K562 (cell line): ENCODE data around the gene PIK3R5. TPM values are rescaled to one million over a fixed set of nuclear protein-coding genes. Genes with fewer than 3 reads are reported as not detected.

ENCODE experiments used
- ATAC-seq: fragments of 200-7000 bp; cut with Tn5 transposase; 3 replicates; pipeline ENCODE4 v1.9.1; 2020; ENCODE audit warnings: moderate library complexity
- BruUV-seq: library from RNA; stranded (reverse); fragments of 400-500 nt; replicated peaks from 2 replicates; lab custom pipeline; 2021; lab: Mats Ljungman, UMichigan
- CTCF ChIA-PET: fragments of 300-600 bp; formaldehyde crosslinking; extraction: SDS; loops from one replicate; lab custom pipeline; 2021; ENCODE audit warnings: low intra/inter-chr PET ratio; lab: Yijun Ruan, JAX
- POLR2A ChIA-PET: fragments of 300-600, 350-650 bp; sonication (Branson Sonifier 250); formaldehyde crosslinking; extraction: SDS; loops from one replicate; lab custom pipeline; 2021; ENCODE audit warnings: antibody characterized with exemption, inconsistent platforms; lab: Yijun Ruan, JAX
- DNase-seq, 4 experiments: peaks; one replicate each; pipeline versions ENCODE4 v3.0.0 to v3.0.0-alpha.2; 2011 to 2018; ENCODE audit warnings: low spot score in 3 of 4, mixed read lengths in 3 of 4; ENCODE audit errors: extremely low read depth in 1 of 4
- FAIRE-seq: peaks from 2 replicates; lab custom pipeline; 2011; peaks lifted over from hg19 to GRCh38; lab: Jason Lieb, UNC
- H2AFZ ChIP-seq: 2 replicates; pipeline ENCODE4 v1.6.0; 2011; ENCODE audit warnings: low read depth, low read length, control low read depth, inconsistent platforms
- H3K27ac ChIP-seq: fragments of 200-600 bp; 3 replicates; pipeline ENCODE4 v1.8.0; 2011; ENCODE audit warnings: low read depth, mild to moderate bottlenecking, control low read depth, inconsistent platforms, low read length, moderate library complexity, mixed read lengths; ENCODE audit errors: extremely low read depth
- H3K27me3 ChIP-seq, 2 experiments: fragments of 300-600 bp in 1 of 2; 2 replicates in 1 of 2; 3 replicates in 1 of 2; pipeline versions ENCODE4 v1.6.0 to v1.8.0; 2011; ENCODE audit warnings: inconsistent platforms in 2 of 2, low read length in 2 of 2, mild to moderate bottlenecking in 1 of 2, mixed read lengths in 1 of 2, moderate library complexity in 1 of 2; ENCODE audit not compliant: control insufficient read depth in 2 of 2, insufficient read depth in 2 of 2
- H3K36me3 ChIP-seq: fragments of 300-600 bp; 3 replicates; pipeline ENCODE4 v1.8.0; 2011; ENCODE audit warnings: mild to moderate bottlenecking, low read length, inconsistent platforms; ENCODE audit not compliant: control insufficient read depth, insufficient read depth
- H3K4me1 ChIP-seq, 2 experiments: fragments of 200-600 bp in 1 of 2; replicated peaks in 1 of 2; 2 replicates in 1 of 2; 3 replicates in 1 of 2; pipeline versions ENCODE4 v1.5.1 to v1.8.0; 2011; ENCODE audit warnings: inconsistent platforms in 2 of 2, low read length in 2 of 2, mild to moderate bottlenecking in 1 of 2, mixed read lengths in 1 of 2, moderate library complexity in 1 of 2; ENCODE audit not compliant: control insufficient read depth in 2 of 2, insufficient read depth in 2 of 2
- H3K4me2 ChIP-seq: 2 replicates; pipeline ENCODE4 v1.6.1; 2011; ENCODE audit warnings: low read length, control low read depth, inconsistent platforms, mixed read lengths; ENCODE audit not compliant: insufficient read depth
- H3K4me3 ChIP-seq: fragments of 200-600 bp; sonication (generic), shearing (Covaris generic); 2 replicates; pipeline ENCODE4 v1.5.1; 2016; ENCODE audit warnings: control low read depth, inconsistent platforms
- H3K79me2 ChIP-seq: fragments of 200-600 bp; 3 replicates; pipeline ENCODE4 v1.8.0; 2011; ENCODE audit warnings: low read length, inconsistent platforms; ENCODE audit not compliant: control insufficient read depth, insufficient read depth
- H3K9ac ChIP-seq, 2 experiments: 2 replicates each; pipeline versions ENCODE4 v1.6.0 to v1.6.1; 2011; ENCODE audit warnings: low read depth in 2 of 2, low read length in 2 of 2, control low read depth in 1 of 2, inconsistent platforms in 1 of 2, mild to moderate bottlenecking in 1 of 2, mixed read lengths in 1 of 2; ENCODE audit not compliant: insufficient read depth in 1 of 2
- H3K9me1 ChIP-seq: one replicate; pipeline ENCODE4 v1.6.0; 2011; ENCODE audit warnings: inconsistent platforms, mild to moderate bottlenecking, low read length, moderate library complexity; ENCODE audit not compliant: control insufficient read depth, insufficient read depth
- H3K9me3 ChIP-seq: replicated peaks from 2 replicates; pipeline ENCODE4 v1.5.1; 2011; ENCODE audit warnings: low read depth, low read length, inconsistent platforms; ENCODE audit not compliant: control insufficient read depth, insufficient read depth
- H4K20me1 ChIP-seq: replicated peaks from 2 replicates; pipeline ENCODE4 v1.6.1; 2011; ENCODE audit warnings: low read length, inconsistent platforms, mixed read lengths; ENCODE audit not compliant: control insufficient read depth, insufficient read depth
- FOXA3 ChIP-seq, 2 experiments: fragments of 450-650 bp in 1 of 2; sonication (generic) in 1 of 2; formaldehyde crosslinking; IDR thresholded peaks in 1 of 2; conservative IDR thresholded peaks in 1 of 2; 2 replicates each; pipeline versions ENCODE4 v1.4.0 to v1.8.0; 2020 to 2022; ENCODE audit warnings: mild to moderate bottlenecking in 2 of 2, missing genetic modification reagents in 1 of 2
- NFE2 ChIP-seq: IDR thresholded peaks from 2 replicates; pipeline ENCODE4 v1.6.1; 2014; ENCODE audit warnings: antibody characterized with exemption, low read depth
- ZBTB11 ChIP-seq, 3 experiments: fragments of 200-800 bp in 1 of 3; fragments of 250-450 bp in 1 of 3; fragments of 450-650 bp in 1 of 3; sonication (Bioruptor Pico) in 1 of 3; sonication (Bioruptor generic) in 1 of 3; formaldehyde crosslinking in 1 of 3; IDR thresholded peaks; 2 replicates each; pipeline versions ENCODE4 v1.6.1 to v1.8.0; 2016 to 2022; ENCODE audit warnings: mild to moderate bottlenecking in 2 of 3, missing genetic modification characterization in 2 of 3, missing compliant biosample characterization in 1 of 3, moderate library complexity in 1 of 3
- WGBS: fragments of 100-300 bp; shearing (Covaris generic); methylation state at CpG from one replicate; pipeline ENCODE4 v1.1.6; 2016; ENCODE audit warnings: low coverage, mixed read lengths; ENCODE audit not compliant: insufficient coverage; ENCODE audit errors: missing lambda C conversion rate; 5-methylcytosine and 5-hydroxymethylcytosine counted together
- in situ Hi-C: fragments of 300-500 bp; cut with MboI; formaldehyde crosslinking; loops from 4 replicates; pipeline ENCODE4 v1.15.0; 2018; ENCODE audit warnings: inconsistent platforms, mixed read lengths
- intact Hi-C: fragments of 100-400 bp; cut with micrococcal nuclease; formaldehyde crosslinking; loops from 2 replicates; pipeline ENCODE4 v1.14.2; 2022
- polyA plus RNA-seq, 8 experiments: library from polyadenylated mRNA; depleted of rRNA in 4 of 8; stranded (reverse) in 5 of 8; unstranded in 3 of 8; fragments of >200 nt; fragmentation: Nextera tagmentation in 2 of 8; fragmentation: Illumina TruSeq in 1 of 8; extraction: Ambion mirVana in 2 of 8; extraction: Trizol in 1 of 8; gene quantifications; 2 replicates each; pipeline versions ENCODE4 v1.2.1 to v1.2.3, GENCODE V29; 2011 to 2014; ENCODE audit warnings: inconsistent platforms in 1 of 8, missing spikeins in 1 of 8
- total RNA-seq, 7 experiments: library from RNA; depleted of rRNA in 6 of 7; stranded (reverse); fragments of >200 nt in 6 of 7; fragmentation: Illumina TruSeq in 2 of 7; extraction: Trizol in 2 of 7; gene quantifications; 2 replicates each; pipeline versions ENCODE4 v1.2.1 to v1.2.3, GENCODE V29; 2011 to 2021; ENCODE audit warnings: low replicate concordance in 1 of 7

PIK3R5 gene
- total and polyA plus RNA-seq, 9 of the 15 experiments (the other 6 are each of a cell fraction or from before 2014, with no cell fraction given), result 0.01 to 0.38 TPM; not detected in 7

GRCh38 chr17:8892338-8892690 lies 73.2 kb downstream of the PIK3R5 start:
- no peaks in the 10 kb centered on the region for H3K36me3 ChIP-seq
- no peak overlapping the region for H2AFZ ChIP-seq
- no peak overlapping the region for H3K9ac ChIP-seq
- peak; percentile 38; the same call in 1 of the 2 replicates for TF ChIP-seq NFE2
- no peak for TF ChIP-seq FOXA3 (CRISPR knock-in tag; conservative IDR thresholded peaks at IDR 0.05 in 1 of 2, IDR thresholded peaks at IDR 0.05 in 1 of 2)
- no peak for TF ChIP-seq ZBTB11 (CRISPR knock-in tag; IDR thresholded peaks at IDR 0.05)
- H3K79me2 ChIP-seq, result no peaks in the 10 kb centered on the region
- ChIA-PET POLR2A (interaction anchor here (0.6 kb wide), 1 partner anchor 62 kb away, joined by 4 read pairs; no protein-coding TSS in a partner anchor), CTCF (no interaction called here)
- peaks cover 0 to 5% of the 10 kb centered on the region in 2 experiments; a peak in 2 of 5 replicates for H3K4me1 ChIP-seq
- no peak overlapping the region for H3K27ac ChIP-seq
- peaks cover 2 to 19% of the 10 kb centered on the region in 2 experiments; a peak in 2 of 5 replicates for H3K27me3 ChIP-seq
- intact Hi-C loops, result loop anchor here (10.0 kb wide), 2 partner anchors 102 to 148 kb away; partner anchors contain the start of gene CCDC42
- in situ Hi-C loops, result loop anchor here (5.0 kb wide), 1 partner anchor 95 kb away; the partner anchor contains the start of gene MFSD6L
- no peaks in the 10 kb centered on the region; the same call in 1 of the 2 replicates for H4K20me1 ChIP-seq
- no peak overlapping the region for H3K4me2 ChIP-seq
- H3K9me1 ChIP-seq, result no peaks in the 10 kb centered on the region
- WGBS, result 2% methylated on average over 6 of the region's 6 CpGs
- ATAC-seq (no peak), DNase-seq (no peak), FAIRE-seq (no peak)
- H3K9me3 ChIP-seq, result no peaks in the 10 kb centered on the region
- no TSS peak for BruUV-seq
- H3K4me3 ChIP-seq, result no peak overlapping the region
